Measurements from ENCODE around the gene HOXD4.

GRCh38 chr2:176107731-176108181, 43.6 kb upstream of the HOXD4 start:
- TF ChIP-seq HCFC1 (IDR thresholded peaks at IDR 0.05; ENCODE audit: low read length) = no peak
- no peak for TF ChIP-seq CBX5 (IDR thresholded peaks at IDR 0.05; ENCODE audit: low read depth)
- TF ChIP-seq POLR2A (IDR thresholded peaks at IDR 0.05; ENCODE audit: low read depth, low read length) = no peak
- no peak for TF ChIP-seq REST (IDR thresholded peaks at IDR 0.05; ENCODE audit: low read depth, low read length)
- TF ChIP-seq CREM (IDR thresholded peaks at IDR 0.05; ENCODE audit: low read depth) = no peak
- TF ChIP-seq ESRRA (IDR thresholded peaks at IDR 0.05; ENCODE audit: low read length) = no peak
- TF ChIP-seq STAT1 (conservative IDR thresholded peaks at IDR 0.05) = no peak
- no peak for TF ChIP-seq CTCF (IDR thresholded peaks at IDR 0.05 in 2 of 3, conservative IDR thresholded peaks at IDR 0.05 in 1 of 3; ENCODE audit: control insufficient read depth in 2 of 3, extremely low read depth in 1 of 3, insufficient read depth in 1 of 3, low read depth in 3 of 3, low read length in 3 of 3)
- no peak for TF ChIP-seq SREBF2 (IDR thresholded peaks at IDR 0.05; ENCODE audit: low read length)
- no peak for TF ChIP-seq ZBTB4 (CRISPR knock-in tag; IDR thresholded peaks at IDR 0.05)
